Panc1 (cell line): ENCODE results near the gene ACD. TPM values are rescaled to one million over a fixed set of nuclear protein-coding genes. Genes with fewer than 3 reads are reported as not detected.

ENCODE experiments used
- ATAC-seq: fragments of 200-7000 bp; cut with Tn5 transposase; 2 replicates; pipeline ENCODE4 v1.9.1; 2020; ENCODE audit warnings: mild to moderate bottlenecking, moderate library complexity
- BruUV-seq: library from RNA; stranded (reverse); fragments of 400-500 nt; replicated peaks from 2 replicates; lab custom pipeline; 2021; lab: Mats Ljungman, UMichigan
- CTCF ChIA-PET: fragments of 300-600 bp; sonication (Branson Sonifier 250); formaldehyde crosslinking; loops from one replicate; lab custom pipeline; 2022; ENCODE audit warnings: antibody characterized with exemption; lab: Charles Lee
- POLR2A ChIA-PET: fragments of 300-600 bp; sonication (Branson Sonifier 250); formaldehyde crosslinking; loops from one replicate; lab custom pipeline; 2022; ENCODE audit warnings: antibody characterized with exemption; lab: Charles Lee
- DNase-seq: peaks from one replicate; pipeline ENCODE4 v3.0.0-alpha.2; 2010; ENCODE audit warnings: low read depth, low spot score
- H3K27ac ChIP-seq: 2 replicates; pipeline ENCODE4 v1.5.1; 2011; ENCODE audit warnings: mild to moderate bottlenecking, low read length, inconsistent platforms
- H3K27me3 ChIP-seq: fragments of 200-500 bp; sonication (Bioruptor generic); 2 replicates; pipeline ENCODE4 v1.6.0; 2014; ENCODE audit warnings: low read length, inconsistent platforms; ENCODE audit not compliant: control insufficient read depth, insufficient read depth
- H3K36me3 ChIP-seq: fragments of 200-500 bp; sonication (Bioruptor generic); 2 replicates; pipeline ENCODE4 v1.5.1; 2014; ENCODE audit warnings: inconsistent platforms, mild to moderate bottlenecking, low read length, moderate library complexity; ENCODE audit not compliant: control insufficient read depth, insufficient read depth
- H3K4me1 ChIP-seq: 2 replicates; pipeline ENCODE4 v1.5.1; 2011; ENCODE audit warnings: inconsistent platforms, mild to moderate bottlenecking, low read length, moderate library complexity; ENCODE audit not compliant: control insufficient read depth, insufficient read depth
- H3K4me3 ChIP-seq, 2 experiments: 2 replicates each; pipeline ENCODE4 v1.5.1; 2011 to 2012; ENCODE audit warnings: low read depth in 2 of 2, low read length in 2 of 2, mild to moderate bottlenecking in 2 of 2, inconsistent platforms in 1 of 2, moderate library complexity in 1 of 2
- H3K9me3 ChIP-seq: fragments of 200-500 bp; sonication (Bioruptor generic); 2 replicates; pipeline ENCODE4 v1.5.1; 2014; ENCODE audit warnings: low read depth, mild to moderate bottlenecking, inconsistent platforms, low read length, moderate library complexity; ENCODE audit not compliant: control insufficient read depth, insufficient read depth
- CTCF ChIP-seq: fragments of 450-650 bp; IDR thresholded peaks from 2 replicates; pipeline ENCODE4 v1.5.1; 2017; ENCODE audit warnings: mild to moderate bottlenecking
- POLR2AphosphoS5 ChIP-seq: IDR thresholded peaks from 2 replicates; pipeline ENCODE4 v1.6.1; 2012; ENCODE audit warnings: mild to moderate bottlenecking, low read depth, low read length, moderate library complexity
- REST ChIP-seq, 2 experiments: IDR thresholded peaks; 2 replicates each; pipeline ENCODE4 v1.6.1; 2011 to 2012; ENCODE audit warnings: low read depth in 2 of 2, control low read depth in 1 of 2, low read length in 1 of 2, mild to moderate bottlenecking in 1 of 2, moderate library complexity in 1 of 2; ENCODE audit not compliant: insufficient read depth in 1 of 2
- SIN3A ChIP-seq: IDR thresholded peaks from 2 replicates; pipeline ENCODE4 v1.6.1; 2012; ENCODE audit warnings: low read depth, mild to moderate bottlenecking, low read length, moderate library complexity, borderline replicate concordance; ENCODE audit not compliant: insufficient read depth
- TCF7L2 ChIP-seq: IDR thresholded peaks from 2 replicates; pipeline ENCODE4 v1.6.1; 2011; ENCODE audit warnings: mild to moderate bottlenecking, low read depth, low read length, inconsistent platforms
- in situ Hi-C: cut with HindIII; loops from 2 replicates; pipeline ENCODE4 v1.10.0; 2016; ENCODE audit warnings: low sequenced_read_pairs, low pct_unique_long_range_greater_than_20kb
- intact Hi-C: fragments of 100-400 bp; cut with micrococcal nuclease; formaldehyde crosslinking; loops from one replicate; pipeline ENCODE4 v1.10.0; 2022; ENCODE audit not compliant: unreplicated experiment
- total RNA-seq: library from RNA; stranded (reverse); gene quantifications from one replicate; pipeline ENCODE4 v1.2.1, GENCODE V29; 2021; ENCODE audit not compliant: unreplicated experiment

Gene ACD
- total RNA-seq, 1 experiment from 2014 or later: 34.9 TPM

DNA sequence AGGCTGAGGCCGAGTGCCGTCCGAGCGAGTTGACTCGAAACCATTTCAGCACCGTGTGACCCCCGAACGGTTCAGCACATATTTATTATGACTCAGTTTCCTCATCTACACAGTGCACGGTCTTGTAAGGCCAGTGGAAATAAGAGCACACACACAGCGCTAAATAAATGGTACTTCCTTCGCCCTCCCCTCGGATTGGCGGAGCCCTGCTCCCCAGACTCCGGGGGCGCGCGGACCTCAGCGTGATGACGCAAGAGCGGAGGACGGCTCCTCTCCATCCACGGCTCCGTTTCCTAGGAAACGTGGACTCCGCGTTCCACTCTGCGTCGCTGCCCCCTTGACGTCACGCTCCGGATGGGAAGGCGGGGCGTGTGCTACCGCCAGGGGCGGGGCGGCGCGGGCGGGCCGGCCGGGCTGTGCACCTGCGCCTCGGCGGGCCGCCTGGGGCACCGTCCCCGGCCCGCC is 536 bp upstream of the ACD start, which contains the start of gene PARD6A:
PARD6A (plus strand) TSS at position 397 of the 465 bp plus-strand sequence. CDS start 79 bp downstream, outside the sequence.
- ATAC-seq (peak; percentile 92), DNase-seq (peak; percentile 41)
- Histone ChIP-seq H3K4me1 (peaks cover 3% of the 10 kb centered on the region; the same call in 1 of the 2 replicates), H3K27ac (peak within 1 kb of the TSS; percentile 85), H3K4me3 (peak within 1 kb of the TSS; percentile 82 to 86), H3K36me3 (peaks cover 2% of the 10 kb centered on the region; the same call in 1 of the 2 replicates), H3K9me3 (no peaks in the 10 kb centered on the region), H3K27me3 (no peaks in the 10 kb centered on the region)
- intact Hi-C loops: no loop called here
- no peak for TF ChIP-seq REST (IDR thresholded peaks at IDR 0.05; ENCODE audit: insufficient read depth in 1 of 2, low read depth in 2 of 2, low read length in 1 of 2)
- TF ChIP-seq TCF7L2: no peak
- no peak for TF ChIP-seq SIN3A
- TF ChIP-seq POLR2AphosphoS5: no peak
- TF ChIP-seq CTCF: no peak
- in situ Hi-C loops: no loop called here
- BruUV-seq: no TSS peak
- POLR2A ChIA-PET: no interaction called here
- CTCF ChIA-PET: interaction anchor here (0.6 to 1.0 kb wide), 2 partner anchors 108 to 140 kb away, joined by 3 to 5 read pairs; no protein-coding TSS in a partner anchor

DNA sequence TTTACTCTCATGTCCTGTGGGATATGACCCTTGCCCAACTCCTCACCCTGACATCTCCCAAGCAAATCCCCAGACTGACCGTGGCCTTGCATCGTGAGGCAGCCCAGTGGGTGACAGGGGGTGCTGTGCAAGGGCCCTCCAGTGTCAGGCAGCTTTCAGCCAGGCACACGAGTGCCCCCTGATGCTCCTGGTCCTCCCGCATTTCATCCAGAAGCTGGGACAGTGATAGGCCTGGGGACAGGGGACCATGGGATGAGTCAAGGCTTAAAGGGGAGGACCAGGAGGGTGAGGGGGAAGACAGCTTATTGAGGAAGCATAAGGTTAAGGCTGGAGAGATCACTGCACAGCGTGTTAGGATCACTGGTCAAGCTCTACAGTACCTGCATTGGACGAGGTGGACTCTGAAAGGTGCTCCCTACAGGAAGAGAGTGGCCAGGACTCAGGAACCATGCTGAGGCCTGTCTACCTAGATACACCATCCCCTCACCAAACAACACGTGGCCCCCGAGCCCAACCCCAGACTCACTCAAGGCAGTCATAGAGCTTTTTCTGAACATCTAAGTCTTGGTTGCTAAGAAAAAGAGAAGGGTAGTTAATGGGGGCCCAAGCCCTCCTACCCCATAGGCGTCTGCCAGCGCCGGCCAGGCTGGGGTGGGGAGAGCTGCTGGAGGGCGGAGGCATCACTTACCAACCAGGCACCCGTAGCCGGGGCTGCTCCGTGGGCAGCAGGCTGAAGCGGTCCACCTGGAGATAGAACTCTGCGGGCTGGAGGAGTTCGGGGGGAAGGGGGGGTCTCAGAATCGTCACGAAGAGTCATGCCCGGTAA is 998 bp downstream of the ACD start:
- no peak for ATAC-seq
- Histone ChIP-seq H3K27ac (peak overlapping the region; percentile 85; the same call in 1 of the 2 replicates), H3K36me3 (peaks cover 2% of the 10 kb centered on the region; the same call in 1 of the 2 replicates), H3K4me3 (peak overlapping the region; percentile 82 to 86), H3K27me3 (no peaks in the 10 kb centered on the region), H3K9me3 (no peaks in the 10 kb centered on the region), H3K4me1 (peaks cover 3% of the 10 kb centered on the region; the same call in 1 of the 2 replicates)
- DNase-seq: no peak
- intact Hi-C loops: no loop called here
- ChIA-PET POLR2A (no interaction called here), CTCF (interaction anchor here (0.5 kb wide), 1 partner anchor 31 kb away, joined by 3 read pairs; no protein-coding TSS in a partner anchor)
- in situ Hi-C loops: no loop called here
- BruUV-seq: no TSS peak
- no peak for TF ChIP-seq REST (IDR thresholded peaks at IDR 0.05; ENCODE audit: insufficient read depth in 1 of 2, low read depth in 2 of 2, low read length in 1 of 2)
- TF ChIP-seq POLR2AphosphoS5: no peak
- TF ChIP-seq CTCF: no peak
- no peak for TF ChIP-seq TCF7L2
- no peak for TF ChIP-seq SIN3A
